HL-60/S4 treated with retinoic acid at 250 ng/mL for 4 days and 3 days (cell line): ENCODE results near the gene ACTG1.

Experiments used
- in situ Hi-C: fragments of 300-500 bp; cut with MboI; formaldehyde crosslinking; loops from 2 replicates; pipeline ENCODE4 v1.7.0; 2022; ENCODE audit warnings: low sequenced_read_pairs

ACTG1 gene

DNA sequence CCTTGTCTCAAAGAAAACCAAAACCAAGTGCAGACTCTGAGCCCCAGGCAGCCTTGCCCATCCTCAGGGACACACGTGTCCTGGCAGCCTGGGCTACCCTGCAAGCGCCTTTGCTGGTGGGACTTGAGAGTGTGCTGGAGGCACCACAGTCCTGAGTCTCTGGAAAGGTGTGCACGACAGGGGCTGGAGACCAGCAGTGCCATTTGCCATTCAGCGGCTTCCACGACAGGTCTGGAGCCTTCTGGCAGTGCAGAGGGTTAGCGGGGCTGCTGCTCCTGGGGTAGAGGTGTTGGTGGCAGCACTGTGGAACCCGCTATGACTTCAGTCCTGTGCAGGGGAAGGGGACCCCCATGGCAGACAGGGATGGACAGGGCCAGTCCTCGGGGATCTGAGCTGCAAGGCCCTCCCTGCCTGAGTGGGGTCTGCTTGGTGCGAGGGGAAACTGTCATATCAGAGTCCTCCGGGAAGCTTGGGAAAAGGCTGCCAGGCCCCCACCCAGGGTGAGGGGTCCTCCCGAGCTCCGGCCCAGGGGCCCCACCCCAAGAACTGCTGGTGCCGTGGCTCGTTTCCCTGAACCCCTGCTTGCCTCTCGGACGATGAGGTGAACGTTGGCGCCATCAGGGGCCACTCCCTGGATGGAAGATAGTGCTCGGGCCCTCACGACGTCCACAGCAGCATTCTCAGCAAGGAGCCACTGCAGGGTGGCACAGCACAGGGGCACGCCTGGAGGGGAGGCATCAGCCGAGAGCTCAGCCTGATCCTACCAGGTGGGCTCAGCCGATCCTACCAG is 32.8 kb upstream of the ACTG1 start:
- in situ Hi-C loops = no loop called here

DNA sequence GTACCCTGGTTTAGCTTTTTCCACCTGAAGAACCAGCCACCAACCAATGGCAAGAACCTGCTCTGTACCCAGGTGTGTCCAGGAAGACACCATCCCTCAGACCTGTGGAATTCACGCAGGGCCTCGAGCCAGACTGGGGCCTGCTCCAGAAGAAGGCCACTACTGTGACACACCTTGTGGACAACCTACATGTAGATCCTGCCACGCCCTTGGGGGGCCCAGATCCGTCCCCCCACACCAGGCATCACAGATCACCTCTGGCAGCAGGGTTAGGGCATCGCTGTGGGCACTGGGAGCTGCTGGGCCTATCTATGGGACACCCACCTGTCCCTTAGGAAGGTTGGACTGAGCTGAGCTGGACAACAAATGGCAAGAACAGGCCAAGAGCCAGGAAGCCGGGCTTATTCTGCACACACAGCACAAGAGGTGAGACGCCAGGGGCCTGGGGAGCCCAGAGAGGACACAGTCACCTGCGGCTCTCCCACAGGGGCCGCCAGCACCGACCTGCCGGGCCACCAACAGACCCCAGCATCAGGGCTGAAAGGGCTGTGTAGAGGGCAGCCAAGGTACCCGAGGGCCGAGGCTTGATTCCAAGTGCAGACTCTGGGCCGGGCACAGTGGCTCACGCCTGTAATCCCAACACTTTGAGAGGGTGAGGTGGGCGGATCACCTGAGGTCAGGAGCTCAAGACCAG is 31.8 kb upstream of the ACTG1 start:
- in situ Hi-C loops = no loop called here

DNA sequence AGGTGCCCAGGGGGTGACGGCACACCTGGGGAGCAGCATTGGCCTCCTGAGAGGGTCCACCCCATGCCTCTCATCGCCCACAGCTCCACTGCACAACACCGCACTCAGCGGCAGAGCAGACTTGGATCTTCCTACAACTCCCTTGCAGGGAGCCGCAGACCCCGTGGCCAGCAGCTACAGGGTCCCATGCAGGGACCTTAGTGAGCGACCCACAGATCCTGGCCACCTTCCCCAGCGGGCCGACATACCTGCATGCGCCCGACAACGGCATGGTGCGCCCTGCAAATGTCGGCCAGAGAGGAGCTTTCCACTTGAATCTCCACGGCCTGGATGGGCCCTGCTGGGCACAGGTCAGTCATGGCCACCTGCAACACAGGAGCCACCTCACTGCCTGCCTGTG is 31.2 kb upstream of the ACTG1 start:
- in situ Hi-C loops = no loop called here

DNA sequence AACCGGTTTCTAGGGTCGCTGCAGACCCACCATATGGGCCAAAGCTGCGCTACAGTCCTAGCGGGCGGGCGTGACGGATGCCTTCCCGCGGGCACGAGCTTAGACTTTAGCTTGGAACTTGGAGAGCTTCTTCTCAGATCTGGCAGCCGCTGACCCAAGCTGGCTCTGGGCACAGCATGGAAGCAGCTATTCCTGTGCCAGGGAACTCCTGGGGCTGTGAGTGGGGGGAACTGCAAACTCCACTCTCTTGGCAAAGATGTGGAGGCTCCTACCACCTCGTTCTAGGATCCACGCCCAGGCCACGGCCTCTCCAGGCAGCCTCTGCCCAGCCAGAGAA is 30.7 kb upstream of the ACTG1 start:
- in situ Hi-C loops = no loop called here

DNA sequence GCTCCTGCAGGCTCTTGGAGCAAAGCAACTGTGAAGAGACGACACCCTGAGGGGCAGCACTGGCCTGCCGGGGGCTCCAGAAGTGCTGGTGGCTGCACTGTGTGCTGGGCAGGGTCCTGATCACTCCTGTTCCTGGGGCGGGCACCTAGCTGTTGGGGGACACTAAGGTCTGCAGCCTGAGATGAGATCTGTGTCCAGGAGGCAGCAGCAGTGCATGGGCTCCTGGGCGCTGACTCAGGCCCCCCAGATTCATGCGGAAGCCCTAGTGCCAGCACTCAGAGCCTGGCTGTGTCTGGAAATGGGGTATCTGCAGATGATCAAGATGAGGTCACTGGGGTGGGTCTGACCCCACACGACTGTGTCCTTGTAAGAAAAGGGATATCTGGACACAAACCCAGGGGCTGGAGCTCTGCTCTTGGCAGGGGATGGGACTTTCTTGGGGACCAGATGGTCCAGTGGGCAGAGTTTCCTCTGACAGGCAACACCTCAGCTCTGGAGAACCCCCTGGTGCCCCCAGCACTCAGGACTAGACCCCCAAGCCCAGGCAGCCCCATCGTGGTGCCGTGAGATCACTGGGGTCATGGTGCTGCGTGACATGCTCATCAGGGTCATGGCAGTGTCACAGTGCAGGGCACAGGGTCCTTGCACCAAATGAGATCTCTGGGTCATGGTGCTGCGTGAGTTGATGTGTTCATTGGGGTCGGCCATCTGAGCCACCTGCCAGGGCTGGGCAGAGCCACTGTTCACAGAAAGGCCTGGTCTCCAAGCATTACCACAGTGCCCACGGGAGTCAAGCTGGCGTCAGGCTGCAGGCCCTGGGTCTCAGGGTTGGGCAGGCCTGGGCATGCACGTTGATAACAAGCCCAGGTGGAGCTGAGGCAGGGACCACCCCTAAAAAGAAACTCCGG is 30.1 kb upstream of the ACTG1 start:
- in situ Hi-C loops = no loop called here

DNA sequence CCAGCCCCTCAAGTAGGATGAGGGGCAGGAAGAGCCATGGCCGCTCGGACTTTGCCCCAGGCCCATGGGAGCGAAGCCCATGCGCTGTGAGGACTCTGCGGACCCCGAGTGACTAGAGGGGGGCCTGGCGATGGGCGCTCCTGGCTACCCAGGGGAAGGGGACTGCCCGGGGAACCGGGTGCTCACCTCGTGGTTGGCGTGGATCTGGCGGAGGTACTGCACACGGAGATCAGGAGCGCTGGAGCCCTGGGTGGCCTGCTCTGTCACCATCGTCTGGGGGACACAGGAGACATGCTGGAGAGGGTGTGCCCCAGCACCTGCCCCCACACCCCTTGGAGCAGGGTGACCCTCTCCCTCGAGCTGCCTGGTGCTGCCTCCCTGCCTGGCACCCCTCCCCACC is 28.5 kb upstream of the ACTG1 start:
- in situ Hi-C loops = no loop called here

DNA sequence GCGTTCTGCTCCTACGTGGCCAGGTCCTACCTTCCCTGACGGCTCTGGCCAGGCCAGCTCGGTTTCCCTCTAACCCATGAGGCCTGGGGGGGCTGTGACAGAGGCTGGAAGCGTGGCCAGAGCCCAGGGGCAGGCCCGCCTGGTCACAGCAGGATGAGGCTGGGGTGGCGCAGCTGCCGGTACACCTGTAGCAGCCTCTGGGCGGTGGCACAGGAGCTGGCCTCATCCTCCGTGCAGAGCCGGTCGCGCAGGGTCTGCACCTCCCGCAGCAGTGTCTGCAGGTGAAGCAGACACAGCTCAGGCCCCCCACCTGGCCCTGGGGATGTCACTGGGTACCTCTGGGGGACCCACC is 28.1 kb upstream of the ACTG1 start:
- in situ Hi-C loops = no loop called here

DNA sequence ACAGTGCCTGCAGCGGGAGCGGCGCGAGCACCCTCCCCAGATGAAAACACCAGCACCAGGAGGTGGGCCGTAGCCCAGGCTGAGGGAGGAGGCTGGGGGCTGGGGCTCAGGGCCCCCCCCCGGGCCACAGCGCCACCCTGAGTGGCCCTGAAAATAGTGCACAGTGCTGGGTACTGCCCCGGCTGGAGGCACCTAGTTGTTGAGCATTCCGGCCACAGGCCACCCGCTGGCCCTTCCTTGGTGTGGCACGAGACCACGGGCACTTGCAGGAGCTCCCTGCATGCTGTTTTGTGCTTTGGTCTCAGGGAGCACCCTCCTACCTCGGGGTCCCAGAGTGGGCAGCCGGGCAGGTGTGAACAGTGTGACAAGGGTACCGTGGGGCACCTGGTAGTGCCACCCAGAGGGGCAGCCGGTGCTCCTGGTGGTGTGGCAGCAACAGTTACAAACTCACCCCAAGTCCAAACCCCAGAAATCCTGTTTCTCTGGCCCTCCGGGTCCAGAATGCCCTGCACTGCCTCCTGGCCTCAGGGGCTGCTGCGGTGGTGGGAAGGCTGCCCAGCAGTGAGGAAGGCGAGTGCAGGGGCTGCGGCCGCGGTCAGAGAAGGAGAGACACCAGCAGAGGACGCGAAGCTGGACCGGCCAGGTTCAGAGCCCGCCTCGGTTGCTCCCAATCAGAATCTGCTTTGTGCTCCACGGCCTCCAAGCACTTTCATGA is 27.5 kb upstream of the ACTG1 start:
- in situ Hi-C loops = no loop called here

DNA sequence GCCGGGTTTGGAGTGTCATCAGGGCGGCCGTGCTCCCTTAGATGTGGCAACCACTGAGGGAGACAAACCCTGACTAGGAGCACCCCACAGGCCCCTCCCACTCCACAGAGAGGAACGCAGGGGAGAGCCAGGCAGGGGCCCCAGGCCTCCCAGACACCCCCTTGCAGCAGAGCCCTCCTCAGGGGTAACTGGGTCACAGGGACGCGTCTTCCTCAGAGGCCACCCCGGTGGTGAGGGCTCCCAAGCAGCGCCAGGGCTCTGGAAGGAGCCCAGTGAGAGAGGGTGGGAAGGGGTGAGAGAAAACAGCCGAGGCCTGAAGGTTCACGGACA is 26.9 kb upstream of the ACTG1 start:
- in situ Hi-C loops = no loop called here

DNA sequence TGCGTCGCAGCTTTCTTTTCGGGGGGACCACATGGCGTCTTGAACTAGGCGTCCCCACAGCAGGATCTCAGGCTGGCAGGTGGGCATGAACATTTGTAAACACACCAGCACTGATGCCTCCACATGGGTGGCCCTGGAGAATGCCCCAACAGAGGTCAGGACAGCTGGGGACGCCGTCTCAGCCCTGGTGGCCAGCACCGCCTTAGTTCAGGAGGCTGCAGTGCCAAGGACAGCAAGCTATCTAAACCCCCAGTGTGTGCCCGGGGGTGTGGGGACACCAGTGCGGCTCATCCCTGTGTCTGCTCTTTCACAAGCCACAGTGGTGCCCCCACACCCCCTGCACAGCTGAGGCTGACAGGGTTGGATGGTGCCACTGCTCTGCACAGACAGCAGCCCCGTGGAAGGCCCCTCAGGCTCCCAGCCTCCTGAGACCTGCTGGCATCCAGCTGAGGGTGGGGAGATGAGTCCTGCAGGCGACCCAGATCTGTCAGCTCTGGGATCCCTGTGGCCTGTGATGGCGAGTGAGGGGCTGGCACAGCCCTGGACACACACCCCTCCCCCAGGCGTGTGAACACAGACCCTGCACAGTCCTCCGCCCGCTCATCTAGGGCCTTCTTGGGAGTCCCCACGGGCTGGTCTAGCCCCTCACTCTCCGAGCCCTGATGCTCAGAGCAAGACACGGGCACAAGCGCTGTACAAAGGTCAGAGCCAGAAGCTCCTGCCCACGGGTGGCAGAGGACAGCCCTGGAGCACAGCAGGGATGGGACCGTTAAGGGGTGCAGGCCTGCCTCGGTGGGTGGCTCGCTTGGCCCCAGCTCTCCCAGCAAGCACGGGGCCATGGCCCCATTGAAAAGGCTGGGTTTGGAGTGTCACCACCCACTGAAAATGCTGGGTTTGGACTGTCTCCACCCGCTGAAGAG is 26.3 kb upstream of the ACTG1 start:
- in situ Hi-C loops = no loop called here

DNA sequence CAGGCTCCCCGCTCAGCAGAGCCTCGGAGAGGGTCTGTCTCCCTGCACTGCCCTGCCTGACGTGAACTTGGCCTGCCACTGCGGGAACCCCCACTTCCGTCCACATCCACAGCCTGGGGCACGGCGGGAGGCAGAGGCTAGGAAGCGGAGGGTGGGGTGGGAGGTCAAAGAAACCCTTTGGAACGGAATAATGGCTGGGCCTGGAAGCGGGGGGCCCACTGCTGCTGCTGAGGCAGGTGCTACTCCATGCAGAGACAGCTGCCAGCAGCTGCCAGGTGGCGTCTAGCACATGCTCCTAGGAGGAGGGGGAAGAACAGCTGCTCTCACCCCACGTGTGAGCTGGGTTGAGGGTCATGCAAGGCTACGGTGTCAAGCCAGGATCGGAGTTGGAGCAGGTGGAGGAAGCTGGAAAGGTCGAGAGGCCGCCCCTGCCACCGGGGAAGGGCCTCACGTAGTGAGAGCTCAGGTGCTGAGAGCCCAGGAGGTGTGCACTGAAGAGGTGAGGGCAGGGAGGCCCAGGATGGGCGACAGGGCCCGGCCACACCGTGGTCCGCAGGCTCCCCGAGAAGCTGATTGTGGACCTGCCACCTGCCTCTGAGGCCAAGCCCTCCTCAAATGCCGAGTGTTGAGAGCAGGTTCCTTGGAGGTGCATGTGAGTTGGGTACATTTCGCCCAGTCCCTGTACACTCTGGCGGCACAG is 25.4 kb upstream of the ACTG1 start:
- in situ Hi-C loops = no loop called here

DNA sequence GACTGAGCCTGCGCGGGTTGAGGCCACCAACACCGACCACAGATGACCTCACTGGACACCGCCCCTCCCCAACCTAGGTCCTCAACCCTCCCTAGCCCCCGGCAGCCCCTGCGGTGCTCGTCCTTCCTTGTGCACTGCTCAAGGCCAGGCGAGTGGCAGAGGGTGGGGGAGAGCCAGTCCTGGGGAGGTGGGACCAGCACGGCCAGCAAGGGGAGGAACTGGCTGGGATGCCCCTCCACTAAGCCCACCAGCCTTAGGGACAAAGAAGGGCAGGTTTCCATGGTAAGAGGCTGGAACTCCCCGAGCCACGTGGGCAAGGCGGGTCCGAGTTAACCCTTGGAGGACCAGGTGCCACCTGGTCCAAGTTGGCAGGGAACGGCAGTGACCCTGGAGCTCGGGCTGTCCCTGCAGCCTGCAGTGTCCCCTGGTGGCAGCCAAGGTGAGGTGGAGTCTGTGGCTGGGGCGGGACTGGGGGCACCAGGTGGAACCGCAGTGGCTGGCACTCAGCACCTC is 24.8 kb upstream of the ACTG1 start:
- in situ Hi-C loops = no loop called here

DNA sequence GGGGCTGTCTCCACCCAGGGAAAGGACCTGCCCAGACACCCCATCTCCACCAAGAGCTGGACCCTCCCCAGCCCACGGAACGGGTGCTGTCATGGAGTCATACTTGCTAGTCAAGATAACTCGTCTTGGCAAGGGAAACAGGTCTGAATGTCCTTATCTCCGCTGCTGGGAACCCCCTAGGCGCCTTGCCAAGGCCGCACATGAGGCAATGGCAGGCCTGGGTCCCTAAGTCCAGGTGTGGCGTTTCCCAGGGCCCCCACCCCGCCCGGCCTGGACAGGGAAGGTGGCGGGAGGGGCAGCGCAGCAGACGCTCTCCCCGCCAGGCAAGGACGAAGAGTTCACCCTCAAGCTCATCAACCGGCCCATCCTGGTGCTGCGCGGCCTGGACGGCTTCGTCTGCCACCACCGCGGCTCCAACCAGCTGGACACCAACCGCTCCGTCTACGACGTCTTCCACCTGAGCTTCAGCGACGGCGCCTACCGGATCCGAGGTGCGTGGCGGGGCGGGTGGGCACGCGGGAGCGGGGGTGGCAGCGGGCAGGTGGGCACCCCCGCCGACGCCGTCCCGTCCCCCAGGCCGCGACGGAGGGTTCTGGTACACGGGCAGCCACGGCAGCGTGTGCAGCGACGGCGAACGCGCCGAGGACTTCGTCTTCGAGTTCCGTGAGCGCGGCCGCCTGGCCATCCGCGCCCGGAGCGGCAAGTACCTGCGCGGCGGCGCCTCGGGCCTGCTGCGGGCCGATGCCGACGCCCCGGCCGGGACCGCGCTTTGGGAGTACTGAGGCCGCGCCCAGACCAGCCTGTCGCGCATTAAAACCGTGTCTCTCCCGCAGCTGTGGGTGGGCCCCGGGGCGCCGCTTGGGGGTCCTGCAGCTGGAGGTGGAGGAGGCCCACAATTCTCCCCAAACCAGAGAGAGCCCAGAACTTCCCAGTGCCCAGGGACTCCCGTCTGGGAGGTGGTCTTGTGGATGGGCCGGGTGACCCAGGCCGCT is 24.0 kb upstream of the ACTG1 start:
- in situ Hi-C loops = no loop called here

DNA sequence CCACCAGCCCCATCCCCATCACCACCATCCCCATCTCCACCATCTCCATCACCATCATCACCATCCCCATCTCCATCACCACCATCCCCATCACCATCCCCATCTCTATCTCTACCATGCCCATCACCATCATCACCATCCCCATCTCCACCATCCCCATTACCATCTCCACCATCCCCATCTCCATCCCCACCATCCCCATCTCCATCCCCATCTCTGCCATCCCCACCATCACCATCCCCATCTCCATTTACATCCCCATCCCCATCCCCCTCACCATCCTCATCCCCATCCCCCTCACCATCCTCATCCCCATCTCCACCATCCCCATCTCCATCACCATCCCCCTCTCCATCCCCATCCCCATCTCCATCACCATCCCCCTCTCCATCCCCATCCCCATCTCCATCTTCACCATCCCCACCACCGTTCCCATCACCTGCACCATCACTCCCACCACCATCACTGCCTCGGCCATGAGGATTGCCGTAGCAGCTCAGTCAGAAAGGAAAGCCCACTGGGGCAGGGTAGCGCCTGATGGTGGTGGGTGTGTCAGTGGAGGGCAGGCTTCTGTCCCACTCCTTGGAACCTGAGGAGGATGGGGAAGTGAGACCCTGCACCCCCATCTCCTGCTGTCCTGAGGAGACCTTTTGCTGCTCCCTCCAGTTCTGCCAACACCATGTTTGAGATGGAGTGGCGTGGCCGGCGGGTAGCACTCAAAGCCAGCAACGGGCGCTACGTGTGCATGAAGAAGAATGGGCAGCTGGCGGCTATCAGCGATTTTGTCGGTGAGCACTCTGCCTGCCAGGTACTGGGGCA is 23.1 kb upstream of the ACTG1 start:
- in situ Hi-C loops = no loop called here

DNA sequence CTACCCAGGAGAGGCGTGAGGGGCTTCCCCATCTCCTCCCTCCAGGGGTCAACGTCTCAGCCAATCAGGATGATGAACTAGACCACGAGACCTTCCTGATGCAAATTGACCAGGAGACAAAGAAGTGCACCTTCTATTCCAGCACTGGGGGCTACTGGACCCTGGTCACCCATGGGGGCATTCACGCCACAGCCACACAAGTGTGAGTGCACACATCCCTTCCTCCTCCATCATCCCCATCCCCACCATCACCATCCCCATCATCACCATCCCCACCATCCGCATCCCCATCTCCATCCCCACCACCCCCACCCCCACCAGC is 22.4 kb upstream of the ACTG1 start:
- in situ Hi-C loops = no loop called here

DNA sequence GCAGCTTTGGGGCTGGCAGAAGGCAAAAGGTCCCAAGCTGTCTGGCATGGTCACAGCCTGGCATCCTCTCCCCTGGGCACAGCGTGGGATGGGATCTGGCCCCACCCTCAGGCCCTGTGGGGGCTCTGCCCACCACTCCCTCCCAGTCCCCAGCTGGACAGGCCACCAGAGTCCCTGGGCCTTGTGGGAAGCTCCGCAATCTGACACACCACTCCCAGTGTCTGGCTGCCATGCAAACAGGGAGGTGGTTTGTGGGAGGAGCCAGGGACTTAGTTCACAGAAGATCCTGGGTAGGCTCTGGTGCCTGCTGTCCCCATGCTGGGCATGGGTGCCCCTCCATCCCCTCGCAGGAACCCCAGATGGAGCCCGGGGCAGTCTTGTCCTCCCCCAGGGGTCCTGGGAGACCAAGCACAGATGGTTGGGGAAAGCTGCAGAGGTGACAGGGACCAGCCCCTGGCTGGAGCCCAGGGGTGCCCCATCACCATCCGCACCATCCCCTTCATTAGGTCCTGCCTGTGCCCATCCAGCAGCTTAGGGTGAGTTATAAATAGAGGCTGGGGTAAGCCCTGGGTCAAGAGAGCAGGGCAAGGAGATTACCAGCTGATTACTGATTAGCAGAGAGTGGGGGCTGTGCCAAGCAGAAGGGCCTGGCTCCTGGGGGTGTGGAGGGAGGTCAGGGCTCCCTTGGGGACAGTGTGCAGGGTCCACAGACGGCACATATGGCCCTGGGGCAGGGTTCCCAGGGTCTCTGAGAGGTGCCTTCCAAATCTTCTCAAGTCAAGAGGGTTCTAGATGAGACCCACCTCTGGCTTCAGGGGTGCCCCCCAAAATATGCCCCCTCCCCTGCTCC is 21.8 kb upstream of the ACTG1 start:
- in situ Hi-C loops = no loop called here
